VCaP (cell line): Measurements from ENCODE around the gene HLA-DMB.

ENCODE experiments used
- H3K27ac ChIP-seq: fragments of 450-650 bp; 2 replicates; pipeline ENCODE4 v1.5.1; 2017
- TF ChIP-seq, protein P1 (sequence below): fragments of 450-650 bp; conservative IDR thresholded peaks from 2 replicates; pipeline ENCODE4 v1.5.1; 2017; ENCODE audit warnings: mild to moderate bottlenecking, moderate library complexity

HLA-DMB gene

GRCh38 chr6:32971242-32971580 lies 30.4 kb upstream of the HLA-DMB start:
- TF ChIP-seq, protein P1, sequence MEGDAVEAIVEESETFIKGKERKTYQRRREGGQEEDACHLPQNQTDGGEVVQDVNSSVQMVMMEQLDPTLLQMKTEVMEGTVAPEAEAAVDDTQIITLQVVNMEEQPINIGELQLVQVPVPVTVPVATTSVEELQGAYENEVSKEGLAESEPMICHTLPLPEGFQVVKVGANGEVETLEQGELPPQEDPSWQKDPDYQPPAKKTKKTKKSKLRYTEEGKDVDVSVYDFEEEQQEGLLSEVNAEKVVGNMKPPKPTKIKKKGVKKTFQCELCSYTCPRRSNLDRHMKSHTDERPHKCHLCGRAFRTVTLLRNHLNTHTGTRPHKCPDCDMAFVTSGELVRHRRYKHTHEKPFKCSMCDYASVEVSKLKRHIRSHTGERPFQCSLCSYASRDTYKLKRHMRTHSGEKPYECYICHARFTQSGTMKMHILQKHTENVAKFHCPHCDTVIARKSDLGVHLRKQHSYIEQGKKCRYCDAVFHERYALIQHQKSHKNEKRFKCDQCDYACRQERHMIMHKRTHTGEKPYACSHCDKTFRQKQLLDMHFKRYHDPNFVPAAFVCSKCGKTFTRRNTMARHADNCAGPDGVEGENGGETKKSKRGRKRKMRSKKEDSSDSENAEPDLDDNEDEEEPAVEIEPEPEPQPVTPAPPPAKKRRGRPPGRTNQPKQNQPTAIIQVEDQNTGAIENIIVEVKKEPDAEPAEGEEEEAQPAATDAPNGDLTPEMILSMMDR: no peak
- peak overlapping the region; percentile 100 for H3K27ac ChIP-seq

- peak overlapping the region; percentile 100 for H3K27ac ChIP-seq
- TF ChIP-seq, protein P1: no peak
Measured at GRCh38 chr6:32970413-32971241, 29.8 kb upstream of the HLA-DMB start.

- peak overlapping the region; percentile 100 for H3K27ac ChIP-seq
- TF ChIP-seq, protein P1: no peak
Measured at GRCh38 chr6:32969685-32970412, 29.0 kb upstream of the HLA-DMB start.

DNA sequence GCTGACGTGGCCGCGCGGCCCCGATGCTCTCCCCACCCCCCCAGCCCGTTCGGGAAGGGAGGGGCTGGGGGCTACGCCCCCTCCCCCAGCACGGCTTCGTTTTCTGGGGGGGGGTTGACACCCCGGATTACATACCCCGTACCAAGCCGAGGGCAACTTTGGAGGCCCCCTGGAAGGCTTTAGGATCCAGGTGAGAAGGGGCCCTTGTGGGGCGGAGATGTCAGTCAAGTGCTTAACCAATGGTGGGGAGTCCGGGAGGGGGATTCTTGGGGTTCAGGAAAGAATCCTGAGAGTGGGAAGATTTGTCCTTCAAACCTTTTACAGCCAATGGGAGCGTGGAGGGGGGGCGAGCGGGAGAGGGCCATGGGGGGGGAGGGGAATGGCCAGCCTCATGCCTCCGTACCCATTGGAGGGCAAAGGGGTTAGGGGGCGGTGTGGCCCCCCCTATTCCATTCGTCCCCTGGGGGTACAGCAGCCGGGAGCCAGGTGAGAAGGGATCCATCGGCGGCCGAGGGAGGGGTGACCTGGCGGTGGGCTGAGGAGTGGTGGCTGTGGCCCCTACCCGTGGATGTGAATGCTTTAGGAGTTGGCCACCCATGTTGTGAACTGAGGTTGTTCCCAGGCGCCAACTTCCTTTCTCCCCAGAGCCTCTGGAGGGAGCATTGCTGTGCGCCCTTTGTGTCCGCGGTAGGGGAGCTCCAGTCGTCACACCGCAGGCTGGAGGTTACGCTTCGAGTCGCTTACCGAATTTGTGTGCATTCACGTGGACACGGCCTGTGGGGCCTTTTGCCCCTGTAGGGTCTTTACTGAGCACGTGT lies 28.2 kb upstream of the HLA-DMB start:
- peak overlapping the region; percentile 100 for H3K27ac ChIP-seq
- TF ChIP-seq, protein P1: no peak

- TF ChIP-seq, protein P1: no peak
- H3K27ac ChIP-seq: peak within 1 kb of the TSS; percentile 100
Measured at GRCh38 chr6:32968093-32968866, 27.5 kb upstream of the HLA-DMB start, which contains the start of gene BRD2. BRD2 (plus strand) TSS chr6:32968594; CDS start chr6:32972899, 4,305 bp downstream.

DNA sequence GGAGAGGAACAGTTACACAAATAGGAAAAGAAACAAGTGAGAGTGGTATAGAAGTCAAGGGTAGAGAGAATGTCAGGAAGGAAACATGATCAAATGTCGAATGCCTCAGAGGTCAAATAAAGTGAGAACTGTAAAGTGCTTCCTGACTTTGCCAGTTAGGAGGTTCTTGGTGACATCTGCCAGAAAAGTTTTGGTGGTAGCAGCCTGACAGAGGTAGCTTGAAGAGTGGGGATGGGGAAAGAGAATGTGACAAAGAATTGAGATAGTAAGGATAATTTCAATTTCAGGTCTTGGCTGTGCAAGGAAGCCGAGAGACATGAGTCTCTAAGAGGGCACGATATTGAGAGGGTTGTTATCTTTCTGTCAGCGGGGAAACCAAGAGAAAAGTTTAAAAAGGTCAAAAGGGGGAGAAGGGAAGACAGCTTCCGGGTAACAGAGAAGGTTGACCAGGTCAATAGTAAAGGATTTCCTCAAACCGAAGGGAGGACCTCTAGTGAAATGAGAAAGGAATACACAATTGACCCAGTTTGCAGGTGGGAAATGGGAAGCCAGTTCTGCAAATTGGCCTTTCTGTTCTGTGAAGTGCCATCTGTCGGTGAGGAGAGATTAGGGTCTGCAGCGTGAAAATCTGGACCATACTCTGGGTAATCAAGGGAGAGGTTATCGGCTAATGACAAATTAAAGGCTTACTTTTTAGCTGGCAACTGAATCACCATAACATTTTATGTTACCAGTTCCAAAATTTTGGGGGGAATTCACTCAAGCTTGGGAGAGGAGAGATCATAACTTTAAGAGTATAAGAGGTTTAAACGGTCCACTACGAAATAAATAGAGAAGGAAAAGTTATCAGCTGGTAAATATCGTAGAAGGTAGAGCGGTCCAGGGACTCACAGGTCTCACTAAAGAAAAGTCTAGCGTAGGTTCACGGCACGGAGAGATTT lies 26.6 kb upstream of the HLA-DMB start:
- TF ChIP-seq, protein P1: peak; percentile 73
- peak overlapping the region; percentile 100 for H3K27ac ChIP-seq
